Measurements from ENCODE around the gene ELFN1.
"Not testable (repeated sequence)": the region's sequence is repeated elsewhere in the genome, so short reads cannot be mapped to it uniquely, and the experiment has no call there.

ELFN1 gene

GRCh38 chr7:1762238-1762945 is 92.3 kb downstream of the ELFN1 start:
- no peak for DNase-seq

GRCh38 chr7:1763033-1763432 is 93.0 kb downstream of the ELFN1 start:
- no peak for DNase-seq

DNA sequence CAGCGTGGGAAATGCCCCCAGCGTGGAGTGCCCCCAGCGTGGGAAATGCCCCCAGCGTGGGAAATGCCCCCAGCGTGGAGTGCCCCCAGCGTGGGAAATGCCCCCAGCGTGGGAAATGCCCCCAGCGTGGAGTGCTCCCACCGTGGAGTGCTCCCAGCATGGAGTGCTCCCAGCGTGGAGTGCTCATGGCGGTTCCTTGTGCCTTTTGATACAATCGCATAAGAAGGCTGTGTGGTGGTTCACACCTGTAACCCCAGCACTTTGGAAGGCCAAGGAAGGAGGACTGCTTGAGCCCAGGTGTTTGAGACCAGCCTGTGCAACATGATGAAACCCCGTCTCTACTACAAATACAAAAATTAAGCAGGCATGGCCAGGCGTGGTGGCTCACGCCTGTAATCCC is 93.8 kb downstream of the ELFN1 start:
- not testable (repeated sequence) for DNase-seq

DNA sequence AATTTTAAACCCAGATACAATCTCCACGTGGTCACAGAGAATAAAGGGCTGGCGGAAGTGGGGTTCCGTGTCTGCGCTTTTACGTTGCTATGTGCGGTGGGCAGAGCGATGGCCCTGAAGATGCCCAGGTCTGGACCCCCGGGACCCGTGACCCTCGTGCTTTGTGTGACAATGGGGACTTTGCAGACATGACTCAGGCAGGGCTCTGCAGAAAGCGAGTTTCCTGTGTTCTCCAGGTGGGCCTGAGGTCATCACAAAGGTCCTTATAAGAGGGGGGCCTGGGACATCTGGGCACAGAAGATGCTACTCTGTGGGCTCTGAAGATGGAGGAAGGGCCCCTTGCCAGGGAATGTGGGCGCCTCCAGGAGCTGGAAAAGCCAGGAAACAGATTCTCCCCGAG is 95.3 kb downstream of the ELFN1 start:
- DNase-seq, result no peak

DNA sequence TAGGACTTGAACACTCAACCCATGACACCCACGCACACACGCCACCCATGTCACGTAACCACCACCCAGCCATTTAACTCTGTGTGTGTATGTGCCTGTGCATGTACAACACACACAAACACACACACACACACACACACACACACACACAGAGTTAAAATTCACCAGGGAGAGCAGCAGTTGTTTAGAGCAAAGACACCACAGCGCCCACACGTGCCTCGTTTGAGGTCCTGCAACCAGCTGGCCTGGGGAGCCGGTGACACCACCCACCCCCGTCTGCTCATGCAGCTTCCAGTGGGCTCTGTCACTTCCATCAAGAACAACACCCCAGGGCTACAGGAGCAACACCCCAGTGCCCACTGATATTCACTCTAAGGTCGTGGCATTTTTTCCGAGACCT is 97.4 kb downstream of the ELFN1 start:
- DNase-seq, result no peak

DNA sequence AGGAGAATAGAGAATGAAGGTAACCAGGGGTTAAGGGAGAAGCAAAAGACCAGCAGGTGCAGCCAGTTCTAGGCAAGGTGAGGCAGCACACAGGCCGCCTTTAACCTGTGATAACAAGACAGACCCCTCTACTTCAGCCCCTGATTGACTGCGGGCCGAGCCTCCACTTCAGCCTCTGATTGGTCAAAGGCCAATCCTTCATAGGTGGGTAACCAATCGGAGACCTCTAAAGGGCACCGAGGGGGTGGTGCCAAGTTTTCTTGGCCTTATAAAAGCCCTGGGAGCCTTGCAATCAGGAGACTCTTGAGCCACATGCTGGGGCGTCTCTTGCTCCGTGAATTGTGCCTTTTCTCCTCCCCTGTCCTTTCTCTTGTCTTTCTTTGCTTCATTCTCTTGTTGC is 98.8 kb downstream of the ELFN1 start:
- DNase-seq, result no peak

DNA sequence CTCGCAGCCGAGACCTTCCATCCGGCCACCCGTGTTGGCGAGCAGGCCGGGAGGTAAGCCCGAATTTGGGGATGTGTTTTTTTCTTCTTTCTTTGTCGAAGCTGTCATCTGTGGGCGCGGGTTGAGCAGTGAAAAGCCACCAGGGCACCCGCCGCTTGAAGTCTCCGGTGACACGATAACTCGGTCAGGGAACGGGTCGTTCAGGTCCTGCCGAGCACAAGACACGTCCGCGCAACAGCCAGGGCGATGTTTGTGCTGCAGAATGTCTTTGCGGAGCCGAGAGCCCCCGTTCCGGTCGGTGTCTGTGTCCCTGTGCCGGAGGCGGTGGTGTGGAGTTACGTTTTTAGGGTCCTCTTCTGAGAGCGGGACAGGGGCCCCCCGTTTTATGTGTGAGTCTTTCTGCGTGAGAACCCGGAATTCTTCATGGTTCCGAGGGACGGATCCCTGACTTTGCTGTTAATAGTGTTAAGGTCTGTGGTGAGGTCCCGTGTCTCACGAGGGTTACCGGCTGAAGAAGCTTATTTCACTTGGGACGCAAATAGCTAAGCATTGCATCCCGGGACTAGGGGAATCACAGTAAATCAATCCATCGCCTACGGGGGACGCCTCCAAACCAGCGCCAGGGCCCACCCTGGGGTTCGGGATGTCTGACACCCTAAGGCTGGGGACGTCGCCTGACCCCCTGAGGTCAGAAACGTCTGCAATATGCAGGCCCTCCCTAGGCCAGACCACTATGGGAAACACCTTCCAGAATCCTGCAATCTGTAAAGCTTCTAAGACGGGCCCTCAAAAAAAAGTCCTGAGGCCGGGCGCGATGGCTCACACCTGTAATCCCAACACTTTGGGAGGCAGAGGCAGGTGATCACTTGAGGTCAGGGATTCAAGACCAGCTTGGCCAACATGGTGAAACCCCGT is 99.5 kb downstream of the ELFN1 start:
- no peak for DNase-seq

- no peak for DNase-seq
These were observed 100.3 kb downstream of the ELFN1 start for GRCh38 chr7:1770331-1770730.

DNA sequence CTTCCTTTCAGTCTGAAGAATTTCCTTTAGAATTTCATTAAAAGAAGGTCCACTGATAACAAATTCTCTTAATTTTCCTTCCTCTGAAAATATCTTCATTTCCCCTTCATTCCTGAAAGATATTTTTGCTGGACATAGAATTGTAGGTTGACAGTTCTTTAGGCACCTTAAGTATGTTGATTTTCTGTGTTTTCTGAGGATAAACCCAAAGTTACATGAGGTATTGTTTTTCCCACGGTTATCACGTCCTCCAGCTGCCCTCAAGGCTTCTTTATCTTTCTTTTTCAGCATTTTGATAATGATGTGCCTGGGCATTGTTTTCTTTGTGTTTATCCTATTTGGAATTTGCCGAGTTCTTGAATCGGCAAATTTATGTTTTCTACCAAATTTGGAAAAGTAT is 105.3 kb downstream of the ELFN1 start:
- DNase-seq, result no peak

GRCh38 chr7:1777122-1777521 is 107.0 kb downstream of the ELFN1 start:
- no peak for DNase-seq

GRCh38 chr7:1779445-1779844 is 109.4 kb downstream of the ELFN1 start:
- no peak for DNase-seq

DNA sequence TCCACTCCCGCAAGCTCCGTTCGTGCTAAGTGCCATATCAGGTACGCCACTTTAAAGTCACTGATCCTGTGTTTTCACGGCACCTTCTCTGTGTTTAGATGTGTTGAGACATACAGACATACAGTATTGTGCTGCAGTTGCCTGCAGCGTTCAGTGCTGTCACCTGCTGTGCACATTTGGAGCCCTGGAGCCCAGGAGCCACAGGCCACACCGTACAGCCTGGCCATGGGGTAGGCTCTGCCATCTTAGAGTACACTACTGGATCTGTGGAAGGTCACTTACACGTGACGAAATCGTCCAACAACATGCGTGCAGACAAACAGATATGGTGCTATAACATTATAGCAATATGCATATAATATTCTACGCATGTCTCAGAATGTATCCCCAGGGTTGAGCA is 111.3 kb downstream of the ELFN1 start:
- DNase-seq, result no peak

GRCh38 chr7:1785839-1786238 is 115.8 kb downstream of the ELFN1 start:
- no peak for DNase-seq

- no peak for DNase-seq
These were observed 117.2 kb downstream of the ELFN1 start for GRCh38 chr7:1787241-1787640.

GRCh38 chr7:1787681-1788235 is 117.7 kb downstream of the ELFN1 start:
- DNase-seq, result no peak

GRCh38 chr7:1794888-1795542 is 124.9 kb downstream of the ELFN1 start:
- no peak for DNase-seq
